Muscle of leg (tissue), 11 donors: ENCODE results near the gene CLCA1. TPM values are rescaled to one million over a fixed set of nuclear protein-coding genes. Genes with fewer than 3 reads are reported as not detected.

ENCODE experiments used
- DNase-seq: peaks from one replicate; pipeline ENCODE4 v3.0.0; 2013
- H3K27ac ChIP-seq: one replicate; pipeline ENCODE4 v1.5.1; 2013; ENCODE audit warnings: mild to moderate bottlenecking, low read length, control low read depth
- H3K27me3 ChIP-seq: one replicate; pipeline ENCODE4 v1.6.1; 2013; ENCODE audit warnings: low read length; ENCODE audit not compliant: control insufficient read depth, insufficient read depth
- H3K36me3 ChIP-seq: one replicate; pipeline ENCODE4 v1.6.1; 2013; ENCODE audit warnings: low read length; ENCODE audit not compliant: control insufficient read depth, insufficient read depth
- H3K4me1 ChIP-seq: one replicate; pipeline ENCODE4 v1.6.1; 2013; ENCODE audit warnings: low read length; ENCODE audit not compliant: control insufficient read depth, insufficient read depth
- H3K4me3 ChIP-seq: one replicate; pipeline ENCODE4 v1.5.1; 2013; ENCODE audit warnings: low read length, control low read depth
- H3K9me3 ChIP-seq: replicated peaks from 2 replicates; pipeline ENCODE4 v1.6.1; 2013; ENCODE audit warnings: low read depth, low read length; ENCODE audit not compliant: control insufficient read depth
- WGBS: methylation state at CpG from one replicate; pipeline ENCODE4 v1.1.5; 2013; ENCODE audit warnings: missing lambda C conversion rate; ENCODE audit not compliant: insufficient coverage; 5-methylcytosine and 5-hydroxymethylcytosine counted together
- polyA plus RNA-seq, 8 donors: library from polyadenylated mRNA; unstranded; fragments of 120-200 nt; gene quantifications; one replicate each; pipeline versions ENCODE4 v1.2.1 to v1.2.3, GENCODE V29; 2013; ENCODE audit warnings: inconsistent platforms in 1 of 8, low replicate concordance in 1 of 8; ENCODE audit not compliant: insufficient read length in 8 of 8, insufficient read depth in 1 of 8
- total RNA-seq: library from RNA; stranded (reverse); fragments of 120-200 nt; gene quantifications from one replicate; pipeline ENCODE4 v1.2.4, GENCODE V29; 2013

Gene CLCA1
- total and polyA plus RNA-seq, 9 donors: 0.19 to 48.7 (median 0.73) TPM; not detected in 4

DNA sequence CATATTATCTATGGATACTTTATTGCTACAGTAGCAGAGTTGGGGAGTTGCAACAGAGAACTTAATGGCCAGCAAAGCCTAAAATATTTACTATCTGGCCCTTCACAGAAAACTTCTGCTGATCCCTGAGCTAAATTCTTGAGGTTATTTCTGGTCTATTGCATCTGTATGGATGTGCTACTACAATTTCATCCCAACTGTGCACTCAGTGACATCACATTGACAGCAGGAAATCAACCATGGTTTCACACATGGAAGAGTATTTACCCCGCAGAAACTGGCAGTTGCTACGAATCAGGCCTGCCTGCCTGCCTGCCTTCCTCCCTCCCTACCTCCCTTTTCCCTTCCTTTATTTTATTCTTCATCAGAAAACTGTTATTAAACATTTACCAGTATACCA, 32.7 kb upstream of the CLCA1 start:
- WGBS: 80% methylated on average over 1 of the region's 2 CpGs
- Histone ChIP-seq H3K4me1 (no peaks in the 10 kb centered on the region), H3K4me3 (no peak overlapping the region), H3K36me3 (no peaks in the 10 kb centered on the region), H3K27ac (no peak overlapping the region), H3K9me3 (no peaks in the 10 kb centered on the region), H3K27me3 (no peaks in the 10 kb centered on the region)
- no peak for DNase-seq

DNA sequence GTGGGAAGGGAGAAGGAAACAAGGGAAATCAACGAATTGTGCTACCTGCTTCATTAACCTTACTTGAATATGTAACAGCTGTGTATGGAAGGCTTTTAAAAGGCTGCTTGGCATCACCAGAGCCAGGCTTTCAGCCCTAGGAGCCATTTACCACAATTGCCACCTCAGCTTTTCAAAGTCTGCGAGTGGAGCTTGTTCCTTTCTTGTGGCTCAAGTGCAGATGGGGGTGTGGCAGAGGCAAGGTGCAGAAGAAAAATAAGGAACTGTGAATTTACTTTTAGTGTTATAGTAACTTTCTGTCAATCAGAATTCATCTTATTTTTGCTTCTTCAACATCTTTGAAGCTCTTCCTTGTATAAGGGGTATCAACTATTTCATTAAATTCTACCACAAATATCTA, 27.1 kb upstream of the CLCA1 start:
- DNase-seq: no peak
- Histone ChIP-seq H3K27ac (no peak overlapping the region), H3K4me3 (no peak overlapping the region), H3K9me3 (no peaks in the 10 kb centered on the region), H3K36me3 (no peaks in the 10 kb centered on the region), H3K27me3 (no peaks in the 10 kb centered on the region), H3K4me1 (no peaks in the 10 kb centered on the region)
- no CpG with 5 or more reads among the region's 2 CpGs for WGBS

DNA sequence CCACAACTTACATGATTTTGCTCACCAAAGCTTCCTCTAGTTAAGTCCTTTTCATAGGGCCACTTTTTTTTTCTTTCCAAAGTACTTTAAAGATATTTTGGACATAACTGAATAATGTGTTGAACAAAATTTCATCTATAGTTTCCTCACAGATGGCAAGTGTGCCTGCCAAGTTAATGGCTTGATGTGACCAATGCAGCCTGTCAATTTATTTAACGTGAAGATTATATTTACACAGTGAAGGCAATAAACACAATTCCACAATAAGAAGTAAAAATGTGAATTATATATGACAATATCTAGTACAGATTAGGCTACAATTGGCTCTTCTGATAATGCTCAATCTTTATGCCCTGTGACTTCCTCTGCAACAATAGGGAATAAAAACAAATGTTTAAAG, 26.7 kb upstream of the CLCA1 start:
- Histone ChIP-seq H3K27ac (no peak overlapping the region), H3K36me3 (no peaks in the 10 kb centered on the region), H3K27me3 (no peaks in the 10 kb centered on the region), H3K9me3 (no peaks in the 10 kb centered on the region), H3K4me1 (no peaks in the 10 kb centered on the region), H3K4me3 (no peak overlapping the region)
- DNase-seq: no peak
- no CpG with 5 or more reads among the region's 1 CpG for WGBS

DNA sequence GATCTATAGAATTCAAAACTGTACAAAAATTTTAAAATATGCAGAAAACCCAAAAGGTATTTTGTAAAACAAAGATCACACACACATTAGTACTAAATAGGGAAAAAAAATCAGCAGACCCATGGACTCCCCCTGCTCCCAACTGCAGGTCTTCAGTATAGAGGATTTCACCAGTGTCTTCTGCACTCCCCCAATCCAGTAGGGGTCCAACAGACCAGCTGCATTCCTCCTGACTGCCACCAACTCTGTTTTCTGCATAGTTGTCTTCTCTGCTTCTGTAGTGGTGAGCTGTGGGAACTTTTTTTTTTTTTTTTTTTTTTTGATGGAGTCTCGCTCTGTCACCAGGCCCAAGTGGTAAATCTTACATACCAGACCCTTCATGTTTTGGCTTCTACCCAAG, 22.8 kb upstream of the CLCA1 start:
- H3K9me3 ChIP-seq: no peaks in the 10 kb centered on the region
- no peaks in the 10 kb centered on the region for H3K36me3 ChIP-seq
- no peak overlapping the region for H3K27ac ChIP-seq
- no CpG with 5 or more reads among the region's 1 CpG for WGBS
- no peaks in the 10 kb centered on the region for H3K27me3 ChIP-seq
- H3K4me3 ChIP-seq: no peak overlapping the region
- no peaks in the 10 kb centered on the region for H3K4me1 ChIP-seq
- no peak for DNase-seq

DNA sequence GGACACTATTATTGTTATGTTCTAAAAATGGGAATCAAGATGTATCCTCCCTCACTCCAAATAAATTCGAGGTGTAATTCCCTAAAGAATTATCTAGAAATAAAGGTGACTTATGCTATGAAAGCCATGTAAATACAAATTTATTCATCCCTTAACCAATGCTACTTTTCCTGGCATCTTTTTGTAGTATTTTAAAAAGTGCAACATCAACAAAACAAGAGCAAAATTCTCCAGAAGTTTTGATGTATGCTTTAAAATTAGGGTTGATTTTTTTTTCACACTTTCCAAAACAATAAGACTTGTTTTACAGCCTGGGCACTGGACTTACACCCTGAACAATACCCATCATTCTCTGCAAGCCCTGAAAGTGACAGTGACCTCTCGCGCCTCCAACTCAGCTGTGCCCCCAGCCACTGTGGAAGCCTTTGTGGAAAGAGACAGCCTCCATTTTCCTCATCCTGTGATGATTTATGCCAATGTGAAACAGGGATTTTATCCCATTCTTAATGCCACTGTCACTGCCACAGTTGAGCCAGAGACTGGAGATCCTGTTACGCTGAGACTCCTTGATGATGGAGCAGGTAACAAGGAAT, 21.4 kb upstream of the CLCA1 start:
- H3K27ac ChIP-seq: no peak overlapping the region
- no peaks in the 10 kb centered on the region for H3K9me3 ChIP-seq
- H3K4me1 ChIP-seq: no peaks in the 10 kb centered on the region
- H3K36me3 ChIP-seq: no peaks in the 10 kb centered on the region
- no peak overlapping the region for H3K4me3 ChIP-seq
- H3K27me3 ChIP-seq: no peaks in the 10 kb centered on the region
- DNase-seq: no peak
- no CpG with 5 or more reads among the region's 4 CpGs for WGBS

DNA sequence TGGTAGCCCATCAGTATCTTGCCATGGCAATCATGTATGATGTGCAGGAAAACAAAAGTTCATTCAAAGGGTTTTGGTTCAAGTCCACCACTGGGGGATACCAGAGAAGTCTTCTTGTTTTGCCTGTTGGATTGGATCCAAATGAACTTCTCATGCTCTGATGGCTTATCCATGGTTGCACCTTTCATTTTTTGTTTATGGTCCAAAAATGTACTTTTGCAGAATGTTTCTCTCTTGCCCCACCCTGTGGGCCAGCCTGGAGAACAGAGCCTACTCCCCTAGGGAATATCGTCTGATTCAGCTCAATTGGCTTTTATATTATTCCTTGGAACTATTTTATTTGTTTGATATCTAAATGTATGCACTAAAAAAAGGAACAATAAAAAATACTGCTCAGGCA, 20.1 kb upstream of the CLCA1 start:
- no peak for DNase-seq
- H3K27me3 ChIP-seq: no peaks in the 10 kb centered on the region
- no CpG with 5 or more reads among the region's 1 CpG for WGBS
- no peaks in the 10 kb centered on the region for H3K4me1 ChIP-seq
- no peaks in the 10 kb centered on the region for H3K9me3 ChIP-seq
- H3K27ac ChIP-seq: no peak overlapping the region
- no peaks in the 10 kb centered on the region for H3K36me3 ChIP-seq
- H3K4me3 ChIP-seq: no peak overlapping the region

DNA sequence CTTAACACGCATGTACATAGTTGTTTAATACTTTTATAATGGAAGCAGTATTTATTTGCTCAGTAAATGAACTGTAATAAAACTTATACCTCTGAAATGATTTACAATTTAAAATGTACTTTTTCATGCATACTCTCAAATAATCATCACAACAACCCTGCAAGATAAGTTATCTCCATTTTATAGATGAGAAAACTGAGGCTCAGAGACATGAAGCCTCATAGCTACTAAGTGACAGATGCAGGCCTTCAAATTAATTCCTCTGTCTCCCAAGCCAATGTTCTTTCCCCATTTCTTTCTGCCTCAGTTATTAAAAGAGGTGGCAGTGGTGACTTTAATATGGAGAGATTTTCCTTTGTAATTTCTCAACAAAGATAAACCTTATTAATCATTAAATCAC, 19.6 kb upstream of the CLCA1 start:
- Histone ChIP-seq H3K9me3 (no peaks in the 10 kb centered on the region), H3K4me1 (no peaks in the 10 kb centered on the region), H3K27ac (no peak overlapping the region), H3K4me3 (no peak overlapping the region), H3K27me3 (no peaks in the 10 kb centered on the region), H3K36me3 (no peaks in the 10 kb centered on the region)
- DNase-seq: no peak
- no CpG with 5 or more reads among the region's 1 CpG for WGBS

DNA sequence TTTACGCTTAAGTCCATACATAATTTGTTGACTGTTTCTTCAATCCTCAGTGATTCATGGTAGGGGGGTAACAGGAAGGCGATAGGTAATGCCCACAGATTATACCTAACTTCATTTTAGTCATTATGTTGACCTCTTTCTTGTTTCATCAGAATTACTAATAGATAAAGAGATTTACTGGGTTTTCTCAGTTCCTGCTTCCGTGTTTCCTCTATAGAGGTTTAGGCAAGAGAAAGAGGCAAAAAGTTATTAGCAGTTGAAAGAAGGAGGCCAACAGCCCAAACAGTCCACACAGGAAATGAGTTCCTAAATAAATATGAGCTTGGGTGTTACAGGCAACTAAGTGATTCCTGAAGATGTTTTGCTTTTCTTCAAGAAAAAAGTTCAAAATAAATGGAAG, 17.9 kb upstream of the CLCA1 start:
- no peaks in the 10 kb centered on the region for H3K4me1 ChIP-seq

DNA sequence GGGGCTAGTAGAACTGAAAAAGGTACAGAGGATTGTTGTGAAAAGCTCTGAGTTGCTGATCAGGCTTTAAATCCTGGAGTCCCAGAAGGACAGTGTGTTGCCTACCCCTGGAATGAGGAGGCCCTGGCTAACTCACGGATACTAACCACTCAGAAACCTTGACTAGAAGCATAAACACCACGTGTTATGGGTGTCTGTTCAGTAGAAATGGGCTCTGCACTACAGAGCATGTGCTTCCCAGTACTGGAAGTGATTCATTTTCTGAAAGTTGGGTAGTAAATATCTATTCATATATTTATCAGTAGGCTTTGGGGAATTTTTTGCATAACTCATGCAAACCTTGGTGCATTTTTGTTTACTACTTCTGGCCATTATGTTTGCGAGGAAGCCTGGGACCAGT, 15.1 kb upstream of the CLCA1 start:
- H3K27ac ChIP-seq: no peak overlapping the region
- DNase-seq: no peak
- 100% methylated on average over 1 of the region's 3 CpGs for WGBS
- H3K27me3 ChIP-seq: no peaks in the 10 kb centered on the region
- no peaks in the 10 kb centered on the region for H3K4me1 ChIP-seq
- no peaks in the 10 kb centered on the region for H3K9me3 ChIP-seq
- no peaks in the 10 kb centered on the region for H3K36me3 ChIP-seq
- H3K4me3 ChIP-seq: no peak overlapping the region

More for the DNA sequence above, 17.9 kb upstream of the CLCA1 start:
- H3K4me3 ChIP-seq: no peak overlapping the region
- H3K27ac ChIP-seq: no peak overlapping the region
- DNase-seq: no peak
- no peaks in the 10 kb centered on the region for H3K27me3 ChIP-seq
- no CpG with 5 or more reads among the region's 3 CpGs for WGBS
- no peaks in the 10 kb centered on the region for H3K9me3 ChIP-seq
- H3K36me3 ChIP-seq: no peaks in the 10 kb centered on the region

DNA sequence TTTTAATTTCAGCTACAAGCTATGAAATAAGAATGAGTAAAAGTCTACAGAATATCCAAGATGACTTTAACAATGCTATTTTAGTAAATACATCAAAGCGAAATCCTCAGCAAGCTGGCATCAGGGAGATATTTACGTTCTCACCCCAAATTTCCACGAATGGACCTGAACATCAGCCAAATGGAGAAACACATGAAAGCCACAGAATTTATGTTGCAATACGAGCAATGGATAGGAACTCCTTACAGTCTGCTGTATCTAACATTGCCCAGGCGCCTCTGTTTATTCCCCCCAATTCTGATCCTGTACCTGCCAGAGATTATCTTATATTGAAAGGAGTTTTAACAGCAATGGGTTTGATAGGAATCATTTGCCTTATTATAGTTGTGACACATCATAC, 13.7 kb upstream of the CLCA1 start:
- no peaks in the 10 kb centered on the region for H3K9me3 ChIP-seq
- WGBS: 76% methylated on average over 3 of the region's 5 CpGs
- H3K27ac ChIP-seq: no peak overlapping the region
- no peaks in the 10 kb centered on the region for H3K36me3 ChIP-seq
- H3K4me3 ChIP-seq: no peak overlapping the region
- H3K27me3 ChIP-seq: no peaks in the 10 kb centered on the region
- DNase-seq: no peak
- no peaks in the 10 kb centered on the region for H3K4me1 ChIP-seq

DNA sequence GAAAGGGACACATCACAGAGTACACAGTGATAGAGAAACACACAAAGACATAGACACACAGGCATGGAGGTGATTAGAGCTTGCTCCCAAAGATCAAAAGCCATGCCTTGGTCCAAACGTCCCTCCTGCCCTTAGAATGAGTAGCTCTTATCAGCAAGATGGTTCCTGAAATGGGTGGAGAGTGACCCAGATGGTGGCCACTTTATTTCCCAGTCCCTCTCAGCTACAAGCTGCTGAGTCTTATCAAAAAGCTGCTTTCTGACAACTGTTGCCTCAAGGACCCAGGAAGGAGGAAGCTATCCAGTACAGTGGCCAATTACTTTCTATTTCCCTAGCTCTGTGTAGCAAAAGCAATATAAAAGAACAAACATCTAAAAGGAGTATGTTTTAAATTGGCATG, 7.7 kb upstream of the CLCA1 start:
- H3K4me1 ChIP-seq: no peaks in the 10 kb centered on the region
- no peaks in the 10 kb centered on the region for H3K9me3 ChIP-seq
- DNase-seq: no peak
- H3K4me3 ChIP-seq: no peak overlapping the region
- H3K27ac ChIP-seq: no peak overlapping the region
- H3K27me3 ChIP-seq: no peaks in the 10 kb centered on the region
- H3K36me3 ChIP-seq: no peaks in the 10 kb centered on the region
- no CpG with 5 or more reads among the region's 1 CpG for WGBS
